ENCODE data around the gene SLC4A2. TPM values are rescaled to one million over a fixed set of nuclear protein-coding genes. Genes with fewer than 3 reads are reported as not detected.

Gene SLC4A2
- total RNA-seq, 1 donor from 2014 or later, result 182 TPM

- Histone ChIP-seq H3K9me3 (no peaks in the 10 kb centered on the region), H3K27me3 (ENCODE audit: low read depth) (peaks cover 38% of the 10 kb centered on the region), H3K36me3 (no peaks in the 10 kb centered on the region), H3K4me3 (peak overlapping the region; percentile 37), H3K27ac (no peak overlapping the region), H3K4me1 (peaks cover 19% of the 10 kb centered on the region)
- TF ChIP-seq CTCF (IDR thresholded peaks at IDR 0.05), result no peak
- intact Hi-C loops (cut with DNase I), result no loop called here
- ATAC-seq, result peak; percentile 44 to 46
- no peak for DNase-seq
Observed at GRCh38 chr7:151018421-151019129, 40.8 kb upstream of the SLC4A2 start.

DNA sequence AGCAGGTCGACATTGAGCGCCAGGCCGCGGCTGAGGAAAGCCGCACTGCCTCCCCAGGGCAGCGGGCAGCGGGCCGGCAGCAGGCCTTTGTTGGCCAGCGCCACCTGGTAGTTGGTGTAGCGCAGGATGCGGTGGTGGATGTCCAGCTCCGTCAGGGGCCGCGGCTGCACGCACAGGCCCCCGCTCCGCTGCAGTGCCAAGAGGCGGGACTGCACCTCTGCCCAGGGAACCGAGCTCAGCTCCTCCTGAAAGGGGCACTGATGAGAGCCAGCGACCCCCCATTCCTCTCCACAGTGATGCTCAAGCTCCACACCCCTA lies 40.3 kb upstream of the SLC4A2 start:
- peak in 1 of 2 donors; percentile 4 for ATAC-seq
- no peak overlapping the region for H3K27ac ChIP-seq
- TF ChIP-seq CTCF (IDR thresholded peaks at IDR 0.05), result no peak
- H3K36me3 ChIP-seq, result no peaks in the 10 kb centered on the region
- peaks cover 19% of the 10 kb centered on the region for H3K4me1 ChIP-seq
- DNase-seq, result no peak
- H3K4me3 ChIP-seq, result peak overlapping the region; percentile 37
- intact Hi-C loops (cut with DNase I), result no loop called here
- no peaks in the 10 kb centered on the region for H3K9me3 ChIP-seq
- H3K27me3 ChIP-seq (ENCODE audit: low read depth), result peaks cover 34% of the 10 kb centered on the region

DNA sequence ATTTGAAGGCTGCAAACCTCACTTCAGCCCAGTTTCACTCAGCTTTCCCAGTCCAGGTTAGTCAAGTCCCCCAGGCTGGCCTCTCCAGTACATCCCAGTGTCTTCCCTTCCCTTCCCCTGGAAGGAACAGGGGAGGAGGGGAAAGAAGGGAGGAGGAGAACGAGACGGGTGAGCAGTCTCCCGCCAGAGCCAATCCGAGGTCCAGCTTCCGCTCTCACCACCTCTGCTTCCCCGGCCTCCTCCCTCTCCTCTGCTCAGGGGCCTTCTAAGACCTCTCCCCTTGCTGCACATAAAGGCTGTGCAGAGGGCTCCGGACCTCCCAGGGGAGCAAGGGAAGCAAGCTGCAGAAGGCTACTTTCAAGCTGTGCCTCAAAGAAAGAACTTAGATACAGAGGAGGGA lies 39.2 kb upstream of the SLC4A2 start:
- intact Hi-C loops (cut with DNase I), result no loop called here
- Histone ChIP-seq H3K27me3 (ENCODE audit: low read depth) (peaks cover 31% of the 10 kb centered on the region), H3K36me3 (no peaks in the 10 kb centered on the region), H3K4me1 (peaks cover 19% of the 10 kb centered on the region), H3K9me3 (no peaks in the 10 kb centered on the region), H3K4me3 (no peak overlapping the region), H3K27ac (no peak overlapping the region)
- no peak for ATAC-seq
- TF ChIP-seq CTCF (IDR thresholded peaks at IDR 0.05), result no peak
- no peak for DNase-seq

- Histone ChIP-seq H3K27ac (no peak overlapping the region), H3K4me1 (peaks cover 17% of the 10 kb centered on the region), H3K9me3 (no peaks in the 10 kb centered on the region), H3K27me3 (ENCODE audit: low read depth) (peaks cover 16% of the 10 kb centered on the region), H3K36me3 (no peaks in the 10 kb centered on the region), H3K4me3 (no peak overlapping the region)
- TF ChIP-seq CTCF (IDR thresholded peaks at IDR 0.05), result no peak
- DNase-seq, result no peak
- intact Hi-C loops (cut with DNase I), result no loop called here
- ATAC-seq, result no peak
Observed at GRCh38 chr7:151023232-151023631, 36.2 kb upstream of the SLC4A2 start.

GRCh38 chr7:151024435-151025056 lies 34.8 kb upstream of the SLC4A2 start, which contains the start of gene ATG9B:
Gene ATG9B (minus strand): TSS chr7:151024494. CDS start chr7:151024423, 71 bp downstream.
- Histone ChIP-seq H3K27me3 (ENCODE audit: low read depth) (peaks cover 3% of the 10 kb centered on the region), H3K4me3 (no peak within 1 kb of the TSS), H3K9me3 (no peaks in the 10 kb centered on the region), H3K4me1 (peaks cover 16% of the 10 kb centered on the region), H3K36me3 (no peaks in the 10 kb centered on the region), H3K27ac (no peak within 1 kb of the TSS)
- DNase-seq, result no peak
- intact Hi-C loops (cut with DNase I), result no loop called here
- no peak for TF ChIP-seq CTCF (IDR thresholded peaks at IDR 0.05)
- ATAC-seq, result no peak

All from lower lobe of right lung (tissue), 2 donors.